Measurements from ENCODE around the gene CDH13. TPM values are rescaled to one million over a fixed set of nuclear protein-coding genes. Genes with fewer than 3 reads are reported as not detected.

CDH13 gene
- total RNA-seq, 2 experiments from 2014 or later = not detected

DNA sequence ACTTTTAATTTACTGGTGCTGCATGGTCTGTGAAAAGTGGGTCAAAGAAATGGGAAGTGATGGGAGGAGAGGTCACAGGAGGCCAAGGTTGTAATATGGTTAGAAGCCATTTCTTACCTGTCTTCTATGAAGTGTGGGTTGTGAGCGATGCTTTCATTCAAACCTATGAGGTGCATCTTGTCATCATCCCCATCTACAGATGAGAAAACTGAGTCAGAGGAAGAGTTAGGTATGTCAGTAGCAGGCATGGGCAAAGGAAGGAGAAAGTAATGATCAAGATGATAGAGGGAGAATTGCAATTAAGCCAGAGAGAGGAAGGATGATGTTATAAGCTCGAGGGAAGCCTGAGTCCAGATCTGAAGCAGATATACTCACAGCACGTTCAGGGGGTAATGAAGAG is 19.7 kb downstream of the CDH13 start:
- CTCF ChIA-PET = no interaction called here
- H3K4me1 Mint-ChIP-seq = peaks cover 40% of the 10 kb centered on the region
- no peak for ATAC-seq

DNA sequence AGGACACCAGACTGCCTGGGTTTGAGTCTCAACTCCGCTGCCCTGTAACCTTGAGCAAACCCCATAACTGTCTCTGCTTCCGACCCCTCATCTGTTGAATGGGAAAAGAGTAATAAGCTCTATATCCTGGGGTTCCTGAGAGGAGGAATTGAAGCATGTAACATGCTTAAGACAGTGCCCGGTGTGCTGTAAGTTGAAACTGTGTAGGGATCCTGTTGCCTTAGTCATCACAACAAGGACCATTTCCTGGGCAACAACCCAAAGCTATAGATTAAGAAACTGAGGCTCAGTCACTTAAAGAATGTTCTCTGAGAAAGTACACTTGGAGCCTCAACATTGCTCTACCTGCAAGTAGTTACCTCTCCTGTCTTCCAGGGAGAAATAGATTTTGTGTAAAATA is 23.0 kb downstream of the CDH13 start:
- Mint-ChIP-seq H3K27me3 (no peaks in the 10 kb centered on the region), H3K36me3 (no peaks in the 10 kb centered on the region), H3K27ac (peak overlapping the region; percentile 58), H3K4me3 (no peak overlapping the region), H3K4me1 (peaks cover 57% of the 10 kb centered on the region), H3K9me3 (ENCODE audit: low read depth) (no peaks in the 10 kb centered on the region)
- no peak for DNase-seq
- no peak for ATAC-seq
- CTCF ChIA-PET = interaction anchor here (1.2 kb wide), 1 partner anchor 11 kb away, joined by 4 read pairs; no protein-coding TSS in a partner anchor

More for the DNA sequence above, 19.7 kb downstream of the CDH13 start:
- Mint-ChIP-seq H3K9me3 (ENCODE audit: low read depth) (no peaks in the 10 kb centered on the region), H3K27ac (no peak overlapping the region), H3K4me3 (no peak overlapping the region), H3K36me3 (no peaks in the 10 kb centered on the region), H3K27me3 (no peaks in the 10 kb centered on the region)
- no peak for DNase-seq

- CTCF ChIA-PET = interaction anchor here (3.0 kb wide), 1 partner anchor 9 kb away, joined by 16 read pairs; no protein-coding TSS in a partner anchor
- H3K36me3 Mint-ChIP-seq = no peaks in the 10 kb centered on the region
- peak overlapping the region; percentile 81 for H3K27ac Mint-ChIP-seq
Observed at GRCh38 chr16:82650804-82651203, 24.0 kb downstream of the CDH13 start.

DNA sequence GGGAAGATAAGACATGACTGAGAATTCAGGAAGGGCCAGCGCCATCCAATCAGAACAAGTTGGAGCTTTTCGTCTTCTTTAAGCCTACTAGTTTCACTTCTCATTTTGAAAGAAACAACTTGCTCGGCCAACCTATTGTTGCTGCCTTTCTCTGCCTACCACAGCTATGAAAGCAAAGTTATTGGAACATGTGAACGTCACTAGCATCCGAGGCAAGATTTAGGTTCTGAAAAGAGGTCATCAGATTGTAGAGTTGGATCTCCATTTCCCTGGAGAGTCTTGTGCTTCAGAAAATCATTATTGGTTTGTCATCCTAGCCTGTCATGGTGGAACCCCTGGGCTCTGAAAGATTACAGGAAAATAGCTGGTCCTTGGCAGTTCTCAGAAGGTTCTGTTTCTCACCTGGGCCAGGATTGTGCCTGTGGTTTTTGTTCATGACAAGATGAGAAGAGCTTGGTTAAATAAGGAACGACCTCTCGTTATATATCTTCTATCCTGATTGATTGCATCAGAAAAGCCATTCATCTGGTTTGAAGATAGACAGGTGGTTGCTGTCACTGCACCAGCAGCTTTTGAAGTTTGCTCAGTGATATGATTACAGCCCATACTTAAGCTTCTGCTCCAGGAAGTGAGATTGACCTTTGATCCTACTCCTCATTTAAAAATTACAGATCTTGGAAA is 25.3 kb downstream of the CDH13 start:
- CTCF ChIA-PET = interaction anchor here (0.8 to 3.0 kb wide), 3 partner anchors 8 to 96 kb away, joined by 3 to 16 read pairs (median 3); no protein-coding TSS in a partner anchor
- Mint-ChIP-seq H3K27ac (peak overlapping the region; percentile 98), H3K36me3 (no peaks in the 10 kb centered on the region), H3K27me3 (no peaks in the 10 kb centered on the region), H3K4me3 (peak overlapping the region; percentile 48), H3K4me1 (peaks cover 71% of the 10 kb centered on the region), H3K9me3 (ENCODE audit: low read depth) (no peaks in the 10 kb centered on the region)
- ATAC-seq = peak; percentile 17
- DNase-seq = peak; percentile 45

More at GRCh38 chr16:82650804-82651203, 24.0 kb downstream of the CDH13 start:
- H3K9me3 Mint-ChIP-seq (ENCODE audit: low read depth) = no peaks in the 10 kb centered on the region
- no peak for ATAC-seq
- H3K4me3 Mint-ChIP-seq = no peak overlapping the region
- peaks cover 65% of the 10 kb centered on the region for H3K4me1 Mint-ChIP-seq
- H3K27me3 Mint-ChIP-seq = no peaks in the 10 kb centered on the region
- no peak for DNase-seq

- DNase-seq = no peak
- Mint-ChIP-seq H3K27ac (peak overlapping the region; percentile 98), H3K4me1 (peaks cover 74% of the 10 kb centered on the region), H3K36me3 (no peaks in the 10 kb centered on the region), H3K27me3 (no peaks in the 10 kb centered on the region), H3K9me3 (ENCODE audit: low read depth) (no peaks in the 10 kb centered on the region), H3K4me3 (peak overlapping the region; percentile 48)
- CTCF ChIA-PET = interaction anchor here (0.6 to 3.0 kb wide), 5 partner anchors 9 to 1534 kb away, joined by 3 to 16 read pairs (median 3); partner anchors contain the start of gene TAF1C
- ATAC-seq = no peak
Observed at GRCh38 chr16:82652826-82653225, 26.1 kb downstream of the CDH13 start.

DNA sequence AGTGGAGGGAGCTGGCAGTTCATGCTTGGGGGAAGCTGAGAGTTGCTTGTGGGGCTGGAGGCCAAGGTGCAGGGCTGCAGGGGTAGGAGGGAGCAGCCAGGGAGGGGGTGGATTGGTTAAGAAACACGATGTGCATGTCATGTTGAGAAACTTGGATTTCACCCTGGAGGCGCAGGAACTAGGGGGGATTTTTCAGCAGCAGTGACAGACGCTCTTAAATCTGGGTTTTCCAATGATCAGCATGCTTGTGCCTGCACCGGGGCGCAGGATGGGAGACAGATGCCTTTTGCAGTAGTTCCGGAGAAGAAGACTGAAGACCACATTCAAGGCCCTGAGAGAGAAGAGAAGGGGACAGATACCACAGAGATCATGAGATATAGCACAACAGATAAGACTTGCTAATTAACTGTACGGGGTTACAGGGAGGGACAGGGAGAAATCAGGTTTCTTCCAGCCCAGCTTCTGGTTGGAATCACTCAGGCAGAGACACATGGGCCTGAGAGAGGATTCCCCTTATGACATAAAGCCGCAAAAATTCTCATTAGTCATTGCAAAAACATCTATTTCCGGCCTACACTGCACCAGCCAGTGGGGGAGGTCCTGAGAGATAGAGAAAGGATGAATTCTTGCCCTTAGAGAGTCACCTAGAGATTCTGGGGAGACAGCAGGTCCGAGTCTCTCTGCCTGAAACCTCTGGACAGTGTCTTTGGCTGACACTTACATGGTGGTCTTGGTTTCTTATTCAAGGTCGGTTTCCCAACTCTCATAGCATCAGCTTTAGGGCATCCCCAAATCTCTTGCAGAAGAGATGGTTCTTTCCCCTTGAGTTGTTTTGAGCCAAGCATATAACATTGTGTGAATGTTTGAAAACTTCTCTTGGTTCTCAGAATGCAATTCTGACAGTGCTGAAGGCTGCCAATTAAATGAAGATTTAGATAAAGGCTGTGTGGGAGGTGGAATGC is 27.1 kb downstream of the CDH13 start:
- H3K9me3 Mint-ChIP-seq (ENCODE audit: low read depth) = no peaks in the 10 kb centered on the region
- H3K36me3 Mint-ChIP-seq = no peaks in the 10 kb centered on the region
- peak overlapping the region; percentile 42 for H3K4me3 Mint-ChIP-seq
- peak; percentile 73 for ATAC-seq
- H3K27ac Mint-ChIP-seq = peak overlapping the region; percentile 98
- CTCF ChIA-PET = interaction anchor here (0.6 to 3.0 kb wide), 3 partner anchors 12 to 1533 kb away, joined by 3 to 16 read pairs (median 3); partner anchors contain the start of gene TAF1C
- no peaks in the 10 kb centered on the region for H3K27me3 Mint-ChIP-seq
- peak; percentile 73 for DNase-seq
- peaks cover 82% of the 10 kb centered on the region for H3K4me1 Mint-ChIP-seq

DNA sequence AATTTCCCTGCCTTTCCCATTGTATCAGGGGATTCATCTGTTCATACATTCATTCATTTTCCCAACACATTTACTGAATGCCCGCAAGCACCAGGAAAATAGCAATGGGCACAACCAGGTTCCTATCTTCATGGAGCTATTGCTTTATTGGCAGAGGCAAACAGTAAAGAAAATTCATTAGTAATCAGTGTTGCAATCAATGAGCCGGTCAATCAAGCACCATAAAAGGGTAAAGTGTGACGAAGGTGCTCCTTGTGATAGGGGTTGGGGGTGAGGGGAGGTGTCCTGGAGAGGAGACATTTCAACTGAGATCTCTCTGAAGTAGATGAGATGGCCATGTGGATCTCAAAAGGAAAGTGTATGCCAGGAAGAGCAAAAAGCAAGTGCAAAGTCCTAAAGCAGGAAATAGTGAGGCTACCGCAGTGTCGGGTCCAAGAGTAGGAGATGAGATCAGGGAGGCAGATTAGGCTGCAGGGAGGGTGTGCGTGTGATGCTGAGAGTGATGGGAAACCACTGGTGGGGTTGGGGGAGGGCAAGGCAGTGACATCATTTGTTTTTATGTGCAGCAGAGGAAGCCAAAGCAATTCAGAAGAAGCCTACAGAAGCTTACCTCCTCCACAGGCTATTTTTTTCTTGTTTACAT is 28.4 kb downstream of the CDH13 start:
- H3K4me1 Mint-ChIP-seq = peaks cover 82% of the 10 kb centered on the region
- peak overlapping the region; percentile 26 for H3K4me3 Mint-ChIP-seq
- ATAC-seq (peak; percentile 69), DNase-seq (peak; percentile 88)
- peak overlapping the region; percentile 98 for H3K27ac Mint-ChIP-seq
- H3K9me3 Mint-ChIP-seq (ENCODE audit: low read depth) = no peaks in the 10 kb centered on the region
- CTCF ChIA-PET = interaction anchor here (1.0 to 2.5 kb wide), 4 partner anchors 14 to 54 kb away, joined by 3 to 11 read pairs (median 4); no protein-coding TSS in a partner anchor
- no peaks in the 10 kb centered on the region for H3K27me3 Mint-ChIP-seq
- H3K36me3 Mint-ChIP-seq = no peaks in the 10 kb centered on the region

GRCh38 chr16:82655720-82656490 is 29.1 kb downstream of the CDH13 start:
- Mint-ChIP-seq H3K36me3 (no peaks in the 10 kb centered on the region), H3K27ac (peak overlapping the region; percentile 98), H3K9me3 (ENCODE audit: low read depth) (no peaks in the 10 kb centered on the region), H3K4me3 (peak overlapping the region; percentile 1), H3K27me3 (no peaks in the 10 kb centered on the region), H3K4me1 (peaks cover 79% of the 10 kb centered on the region)
- DNase-seq (no peak), ATAC-seq (peak; percentile 1)
- CTCF ChIA-PET = interaction anchor here (1.0 to 2.5 kb wide), 4 partner anchors 15 to 53 kb away, joined by 3 to 11 read pairs (median 4); no protein-coding TSS in a partner anchor

DNA sequence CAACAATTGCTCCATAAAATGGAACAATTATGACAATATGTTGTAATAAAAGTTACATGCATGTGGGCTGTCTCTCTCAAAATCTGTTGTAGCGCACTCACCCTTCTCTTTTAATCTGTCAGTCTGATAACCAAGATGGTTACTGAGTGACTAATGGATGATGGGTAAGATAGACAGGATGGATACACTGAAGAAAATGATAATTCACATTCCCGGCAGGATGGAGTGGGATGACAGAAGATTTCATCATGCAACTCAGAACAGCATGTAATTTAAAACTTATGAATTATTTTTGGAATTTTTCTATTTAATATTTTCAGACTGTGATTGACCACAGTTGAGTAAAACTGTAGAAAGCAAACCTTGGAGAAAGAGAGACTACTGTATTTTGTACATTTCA is 30.5 kb downstream of the CDH13 start:
- DNase-seq (no peak), ATAC-seq (no peak)
- no peaks in the 10 kb centered on the region for H3K9me3 Mint-ChIP-seq (ENCODE audit: low read depth)
- H3K27me3 Mint-ChIP-seq = no peaks in the 10 kb centered on the region
- no peak overlapping the region for H3K4me3 Mint-ChIP-seq
- no peaks in the 10 kb centered on the region for H3K36me3 Mint-ChIP-seq
- no peak overlapping the region for H3K27ac Mint-ChIP-seq
- CTCF ChIA-PET = interaction anchor here (2.5 kb wide), 1 partner anchor 16 kb away, joined by 11 read pairs; no protein-coding TSS in a partner anchor
- peaks cover 68% of the 10 kb centered on the region for H3K4me1 Mint-ChIP-seq

DNA sequence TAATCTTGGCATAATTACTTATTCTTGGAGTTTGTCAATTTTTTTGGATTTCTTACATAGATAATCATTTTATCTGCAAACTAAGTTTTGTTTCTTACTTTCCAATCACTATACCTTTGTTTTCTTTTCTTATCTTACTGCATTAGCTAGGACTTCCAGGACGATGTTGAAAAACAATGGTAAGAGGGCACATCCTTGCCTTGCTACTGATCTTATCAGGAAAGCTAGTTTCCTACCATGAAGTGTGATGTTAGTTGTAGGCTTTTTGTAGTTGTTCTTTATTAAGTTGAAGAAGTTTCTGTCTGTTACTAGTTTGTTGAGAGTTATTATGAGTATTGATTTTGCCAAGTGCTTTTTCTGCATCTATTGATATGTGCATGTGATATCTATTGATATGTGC is 31.0 kb downstream of the CDH13 start:
- Mint-ChIP-seq H3K27ac (peak overlapping the region; percentile 30), H3K9me3 (ENCODE audit: low read depth) (no peaks in the 10 kb centered on the region), H3K4me3 (no peak overlapping the region), H3K36me3 (no peaks in the 10 kb centered on the region), H3K27me3 (no peaks in the 10 kb centered on the region), H3K4me1 (peaks cover 62% of the 10 kb centered on the region)
- ATAC-seq = no peak
- no peak for DNase-seq
- CTCF ChIA-PET = interaction anchor here (1.3 kb wide), 1 partner anchor 17 kb away, joined by 4 read pairs; no protein-coding TSS in a partner anchor

DNA sequence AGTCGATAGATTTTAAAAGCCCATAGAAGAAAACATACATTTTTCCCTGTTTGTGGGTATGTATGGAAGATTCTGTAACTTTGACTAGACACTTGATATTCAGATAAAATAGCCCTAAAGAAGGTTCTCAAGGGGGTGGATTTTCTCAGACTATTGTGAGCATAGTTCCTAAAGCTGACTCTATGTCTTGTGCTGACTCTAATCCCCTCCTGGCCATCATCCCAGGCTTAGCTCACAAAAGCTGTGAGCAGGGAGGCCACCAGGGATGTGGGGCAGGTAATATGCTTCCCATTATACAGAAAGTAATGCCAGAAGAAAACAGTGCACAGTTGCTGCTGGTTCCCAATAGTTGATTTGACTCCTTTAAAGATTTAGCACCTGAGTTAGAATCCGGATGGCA is 32.0 kb downstream of the CDH13 start:
- CTCF ChIA-PET = interaction anchor here (1.3 kb wide), 1 partner anchor 18 kb away, joined by 4 read pairs; no protein-coding TSS in a partner anchor
- Mint-ChIP-seq H3K27ac (no peak overlapping the region), H3K27me3 (no peaks in the 10 kb centered on the region), H3K9me3 (ENCODE audit: low read depth) (no peaks in the 10 kb centered on the region), H3K4me3 (no peak overlapping the region), H3K36me3 (no peaks in the 10 kb centered on the region), H3K4me1 (peaks cover 52% of the 10 kb centered on the region)
- ATAC-seq (no peak), DNase-seq (no peak)

GRCh38 chr16:82660075-82660645 is 33.4 kb downstream of the CDH13 start:
- Mint-ChIP-seq H3K27ac (peak overlapping the region; percentile 54), H3K27me3 (no peaks in the 10 kb centered on the region), H3K4me3 (peak overlapping the region; percentile 15), H3K36me3 (no peaks in the 10 kb centered on the region), H3K4me1 (peaks cover 42% of the 10 kb centered on the region), H3K9me3 (ENCODE audit: low read depth) (no peaks in the 10 kb centered on the region)
- peak; percentile 34 for ATAC-seq
- CTCF ChIA-PET = interaction anchor here (1.5 kb wide), 1 partner anchor 20 kb away, joined by 3 read pairs; no protein-coding TSS in a partner anchor
- DNase-seq = peak; percentile 59

Measured in activated CD8-positive, alpha-beta memory T cell treated with anti-CD3 and anti-CD28 coated beads, Interleukin-2, amount 10 ng/mL, durations not matched to agents 7 days and 5 days (primary cell).